Right lobe of liver (tissue), 4 donors: Measurements from ENCODE around the gene TSHZ3.

Experiments
- CTCF ChIP-seq, 4 donors: fragments of 200-600 bp in 3 of 4; fragments of 450-650 bp in 1 of 4; IDR thresholded peaks; one replicate each; pipeline versions ENCODE4 v1.5.1 to v1.8.0; 2016 to 2022; ENCODE audit warnings: antibody characterized with exemption in 4 of 4, mild to moderate bottlenecking in 2 of 4
- POLR2A ChIP-seq: fragments of 450-650 bp; IDR thresholded peaks from one replicate; pipeline ENCODE4 v1.6.1; 2017; ENCODE audit warnings: antibody characterized with exemption, mild to moderate bottlenecking
- donor health status: DM: no; HTN: no; CAD: no.
- donor health status: DM: no; HTN: no; CAD: no.
- donor health status: DM: no; HTN: yes; CAD: no.

GRCh38 chr19:31300422-31300821 is 48.8 kb downstream of the TSHZ3 start:
- TF ChIP-seq CTCF (IDR thresholded peaks at IDR 0.05) = no peak
- TF ChIP-seq POLR2A = no peak
